DOHH2 (cell line): ENCODE results near the gene ARID4B.

Source experiments
- H3F3A ChIP-seq: fragments of 200-600 bp; sonication (generic), shearing (Covaris generic); 2 replicates; pipeline ENCODE4 v1.6.0; 2016; ENCODE audit warnings: antibody characterized with exemption, mild to moderate bottlenecking; ENCODE audit not compliant: control insufficient read depth, insufficient read depth
- H3K27ac ChIP-seq: fragments of 200-600 bp; sonication (generic); 2 replicates; pipeline ENCODE4 v1.5.1; 2014; ENCODE audit warnings: low read depth, mild to moderate bottlenecking, low read length, moderate library complexity
- H3K27me3 ChIP-seq: fragments of 200-600 bp; sonication (generic); 2 replicates; pipeline ENCODE4 v1.6.1; 2014; ENCODE audit warnings: mild to moderate bottlenecking, low read length, mixed read lengths; ENCODE audit not compliant: control insufficient read depth
- H3K36me3 ChIP-seq: fragments of 200-600 bp; sonication (generic); 2 replicates; pipeline ENCODE4 v1.6.1; 2014; ENCODE audit warnings: mild to moderate bottlenecking, low read length, moderate library complexity, mixed read lengths; ENCODE audit not compliant: control insufficient read depth
- H3K4me1 ChIP-seq: fragments of 200-600 bp; sonication (generic); 2 replicates; pipeline ENCODE4 v1.6.1; 2014; ENCODE audit warnings: mild to moderate bottlenecking, low read length, mixed read lengths; ENCODE audit not compliant: control insufficient read depth
- H3K4me2 ChIP-seq: fragments of 200-600 bp; sonication (generic); 2 replicates; pipeline ENCODE4 v1.6.0; 2014; ENCODE audit warnings: mild to moderate bottlenecking, low read length, moderate library complexity
- H3K4me3 ChIP-seq: fragments of 200-600 bp; sonication (generic); 2 replicates; pipeline ENCODE4 v1.5.1; 2014; ENCODE audit warnings: mild to moderate bottlenecking, low read length, mixed read lengths
- H3K79me2 ChIP-seq: fragments of 200-600 bp; sonication (generic); 2 replicates; pipeline ENCODE4 v1.6.1; 2014; ENCODE audit warnings: mild to moderate bottlenecking, low read length, mixed read lengths; ENCODE audit not compliant: control insufficient read depth
- H3K9me2 ChIP-seq: fragments of 200-600 bp; sonication (generic); replicated peaks from 2 replicates; pipeline ENCODE4 v1.6.1; 2014; ENCODE audit warnings: mild to moderate bottlenecking, low read length, mixed read lengths; ENCODE audit not compliant: control insufficient read depth
- H3K9me3 ChIP-seq: fragments of 200-600 bp; sonication (generic); 2 replicates; pipeline ENCODE4 v1.6.1; 2014; ENCODE audit warnings: antibody characterized with exemption, low read length, mixed read lengths; ENCODE audit not compliant: control insufficient read depth, insufficient read depth
- H4K20me1 ChIP-seq: fragments of 200-600 bp; sonication (generic); 2 replicates; pipeline ENCODE4 v1.6.0; 2014; ENCODE audit warnings: low read depth, mild to moderate bottlenecking, antibody characterized with exemption, low read length, moderate library complexity; ENCODE audit not compliant: control insufficient read depth, insufficient read depth
- CTCF ChIP-seq: fragments of 200-600 bp; sonication (generic); IDR thresholded peaks from one replicate; pipeline ENCODE4 v1.5.1; 2014; ENCODE audit warnings: antibody characterized with exemption, mild to moderate bottlenecking, low read depth, low read length; ENCODE audit not compliant: poor library complexity, severe bottlenecking
- EZH2phosphoT487 ChIP-seq: fragments of 200-600 bp; sonication (generic); IDR thresholded peaks from 2 replicates; pipeline ENCODE4 v1.6.1; 2017; ENCODE audit warnings: borderline replicate concordance, mild to moderate bottlenecking, antibody characterized with exemption, low read length, moderate library complexity, mixed read lengths

ARID4B gene

GRCh38 chr1:235358899-235359298, 30.9 kb upstream of the ARID4B start:
- H3K4me3 ChIP-seq: no peak overlapping the region
- H3K4me2 ChIP-seq: no peak overlapping the region
- no peaks in the 10 kb centered on the region for H3K9me2 ChIP-seq
- H3K27ac ChIP-seq: no peak overlapping the region
- H3K27me3 ChIP-seq: no peaks in the 10 kb centered on the region
- H3K4me1 ChIP-seq: 0 out of 2 replicates have a peak, but pooled peaks cover 5% of the 10 kb centered on the region
- no peaks in the 10 kb centered on the region for H4K20me1 ChIP-seq
- H3K9me3 ChIP-seq: no peaks in the 10 kb centered on the region
- no peaks in the 10 kb centered on the region for H3K79me2 ChIP-seq
- H3F3A ChIP-seq: no peaks in the 10 kb centered on the region
- no peaks in the 10 kb centered on the region for H3K36me3 ChIP-seq
- TF ChIP-seq EZH2phosphoT487 (no peak), CTCF (no peak)

- Histone ChIP-seq H3K36me3 (no peaks in the 10 kb centered on the region), H3K4me1 (0 out of 2 replicates have a peak, but pooled peaks cover 5% of the 10 kb centered on the region), H3K27me3 (no peaks in the 10 kb centered on the region), H3K27ac (no peak overlapping the region), H3K9me2 (no peaks in the 10 kb centered on the region), H4K20me1 (no peaks in the 10 kb centered on the region), H3K9me3 (no peaks in the 10 kb centered on the region), H3K4me2 (no peak overlapping the region), H3K79me2 (no peaks in the 10 kb centered on the region), H3K4me3 (no peak overlapping the region), H3F3A (no peaks in the 10 kb centered on the region)
- TF ChIP-seq CTCF (no peak), EZH2phosphoT487 (no peak)
Measured at GRCh38 chr1:235357485-235358373, 29.8 kb upstream of the ARID4B start.

- no peak overlapping the region for H3K4me3 ChIP-seq
- H4K20me1 ChIP-seq: no peaks in the 10 kb centered on the region
- H3K79me2 ChIP-seq: no peaks in the 10 kb centered on the region
- H3K9me2 ChIP-seq: no peaks in the 10 kb centered on the region
- H3K4me2 ChIP-seq: no peak overlapping the region
- H3K27ac ChIP-seq: no peak overlapping the region
- no peak for TF ChIP-seq EZH2phosphoT487
- no peak for TF ChIP-seq CTCF
- no peaks in the 10 kb centered on the region for H3K36me3 ChIP-seq
- no peaks in the 10 kb centered on the region for H3K27me3 ChIP-seq
- no peaks in the 10 kb centered on the region for H3K9me3 ChIP-seq
- 0 out of 2 replicates have a peak, but pooled peaks cover under 1% of the 10 kb centered on the region for H3K4me1 ChIP-seq
- H3F3A ChIP-seq: no peaks in the 10 kb centered on the region
Measured at GRCh38 chr1:235351898-235352297, 23.9 kb upstream of the ARID4B start.
